HepG2 (cell line): Measurements from ENCODE around the gene TPX2. TPM values are rescaled to one million over a fixed set of nuclear protein-coding genes. Genes with fewer than 3 reads are reported as not detected.

Experiments used
- CEBPB ChIP-seq: IDR thresholded peaks from 2 replicates; pipeline ENCODE4 v1.6.1; 2011; ENCODE audit warnings: low read depth, low read length, improper control_type of control experiment, borderline replicate concordance
- CSRNP2 ChIP-seq: sonication (generic); formaldehyde crosslinking; conservative IDR thresholded peaks from 2 replicates; pipeline ENCODE4 v1.8.0; 2022; ENCODE audit warnings: low read depth, missing genetic modification reagents
- EHMT2 ChIP-seq: fragments of 200-600 bp; sonication (generic); IDR thresholded peaks from 2 replicates; pipeline ENCODE4 v1.7.0; 2017; ENCODE audit warnings: antibody characterized with exemption, low read depth, low read length, borderline replicate concordance
- HDAC6 ChIP-seq: fragments of 200-600 bp; sonication (generic); IDR thresholded peaks from 2 replicates; pipeline ENCODE4 v1.7.0; 2017; ENCODE audit warnings: mild to moderate bottlenecking, antibody characterized with exemption, low read length, low read depth
- HMGXB3 ChIP-seq: sonication (generic); formaldehyde crosslinking; IDR thresholded peaks from 2 replicates; pipeline ENCODE4 v1.4.0; 2020; ENCODE audit warnings: missing genetic modification reagents, borderline replicate concordance
- HNRNPH1 ChIP-seq: fragments of 200-400 bp; formaldehyde crosslinking; optimal IDR thresholded peaks from 2 replicates; pipeline ENCODE3; 2017; ENCODE audit warnings: mild to moderate bottlenecking, low read depth, low read length
- HNRNPK ChIP-seq: fragments of 200-400 bp; formaldehyde crosslinking; IDR thresholded peaks from 2 replicates; pipeline ENCODE4 v1.6.1; 2018; ENCODE audit warnings: low read length, low read depth, moderate library complexity, mild to moderate bottlenecking; ENCODE audit not compliant: poor library complexity, severe bottlenecking
- KDM3A ChIP-seq: IDR thresholded peaks from 2 replicates; pipeline ENCODE4 v1.6.1; 2018; ENCODE audit warnings: low read depth, missing compliant biosample characterization
- PRPF4 ChIP-seq: fragments of 200-400 bp; formaldehyde crosslinking; IDR thresholded peaks from 2 replicates; pipeline ENCODE4 v1.6.1; 2016; ENCODE audit warnings: low read length, low read depth; ENCODE audit not compliant: poor library complexity, severe bottlenecking
- TRIM24 ChIP-seq: sonication (generic); formaldehyde crosslinking; IDR thresholded peaks from 2 replicates; pipeline ENCODE4 v1.8.0; 2022; ENCODE audit warnings: mild to moderate bottlenecking, missing genetic modification reagents
- ZKSCAN1 ChIP-seq: fragments of 150-350 bp; IDR thresholded peaks from 2 replicates; pipeline ENCODE4 v1.6.1; 2014; ENCODE audit warnings: low read length
- ZNF101 ChIP-seq: sonication (generic); formaldehyde crosslinking; IDR thresholded peaks from 2 replicates; pipeline ENCODE4 v1.4.0; 2020; ENCODE audit warnings: mild to moderate bottlenecking, low read depth, missing genetic modification reagents, borderline replicate concordance
- ZNF230 ChIP-seq: sonication (generic); formaldehyde crosslinking; IDR thresholded peaks from 2 replicates; pipeline ENCODE4 v1.4.0; 2020; ENCODE audit warnings: mild to moderate bottlenecking, missing genetic modification reagents
- ZNF343 ChIP-seq: sonication (generic); formaldehyde crosslinking; IDR thresholded peaks from 2 replicates; pipeline ENCODE4 v1.4.0; 2020; ENCODE audit warnings: mild to moderate bottlenecking, missing genetic modification reagents
- ZNF441 ChIP-seq: sonication (generic); formaldehyde crosslinking; IDR thresholded peaks from 2 replicates; pipeline ENCODE4 v1.7.0; 2021; ENCODE audit warnings: missing genetic modification reagents, borderline replicate concordance
- ZNF572 ChIP-seq: sonication (generic); formaldehyde crosslinking; IDR thresholded peaks from 2 replicates; pipeline ENCODE4 v1.5.1; 2020; ENCODE audit warnings: mild to moderate bottlenecking, missing genetic modification reagents
- ZNF691 ChIP-seq: sonication (generic); formaldehyde crosslinking; IDR thresholded peaks from 2 replicates; pipeline ENCODE4 v1.4.0; 2020; ENCODE audit warnings: missing genetic modification reagents, low read depth, mild to moderate bottlenecking, borderline replicate concordance
- ZNF740 ChIP-seq: sonication (generic); formaldehyde crosslinking; IDR thresholded peaks from 2 replicates; pipeline ENCODE4 v1.4.0; 2020; ENCODE audit warnings: missing genetic modification reagents
- ZNF781 ChIP-seq: sonication (generic); formaldehyde crosslinking; IDR thresholded peaks from 2 replicates; pipeline ENCODE4 v1.5.1; 2020; ENCODE audit warnings: borderline replicate concordance, mild to moderate bottlenecking, missing genetic modification reagents; ENCODE audit errors: not compliant biosample characterization
- ZNF782 ChIP-seq: sonication (generic); formaldehyde crosslinking; IDR thresholded peaks from 2 replicates; pipeline ENCODE4 v1.4.0; 2020; ENCODE audit warnings: missing genetic modification reagents, mild to moderate bottlenecking, borderline replicate concordance
- ZNF83 ChIP-seq: sonication (generic); formaldehyde crosslinking; IDR thresholded peaks from 2 replicates; pipeline ENCODE4 v1.4.0; 2020; ENCODE audit warnings: missing genetic modification reagents, mild to moderate bottlenecking, borderline replicate concordance
- ZNF883 ChIP-seq: sonication (generic); formaldehyde crosslinking; IDR thresholded peaks from 2 replicates; pipeline ENCODE4 v1.5.1; 2020; ENCODE audit warnings: mild to moderate bottlenecking, missing genetic modification reagents; ENCODE audit errors: not compliant biosample characterization
- polyA plus RNA-seq, 8 experiments: library from polyadenylated mRNA; depleted of rRNA in 3 of 8; stranded (reverse) in 7 of 8; unstranded in 1 of 8; fragments of >200 nt; fragmentation: Illumina TruSeq in 4 of 8; extraction: Trizol in 4 of 8; gene quantifications; 2 replicates each; pipeline versions ENCODE4 v1.2.1 to v1.2.3, GENCODE V29; 2011 to 2016; ENCODE audit warnings: low read depth in 4 of 8, missing spikeins in 1 of 8, mixed read lengths in 1 of 8; ENCODE audit not compliant: insufficient read depth in 1 of 8
- total RNA-seq, 5 experiments: library from RNA; depleted of rRNA; stranded (reverse); fragments of >200 nt; fragmentation: Illumina TruSeq; extraction: Trizol; gene quantifications; 2 replicates each; pipeline ENCODE4 v1.2.3, GENCODE V29; 2016; ENCODE audit warnings: low read depth in 1 of 5

The TPX2 gene
- total and polyA plus RNA-seq, 2 of the 13 experiments (the other 11 are each of a cell fraction or from before 2014, with no cell fraction given), result 34.3 to 124 TPM

GRCh38 chr20:31723069-31723318 is 16.1 kb upstream of the TPX2 start (continued):
- TF ChIP-seq ZNF691, result peak; percentile 12
- peak; percentile 0; the same call in 1 of the 2 replicates for TF ChIP-seq KDM3A (CRISPR knock-in tag)
- peak; percentile 57 for TF ChIP-seq ZNF883 (CRISPR knock-in tag)
- TF ChIP-seq CEBPB, result no peak
- no peak for TF ChIP-seq PRPF4
- peak; percentile 81; the same call in 1 of the 2 replicates for TF ChIP-seq ZNF343 (CRISPR knock-in tag)
- TF ChIP-seq ZNF101 (CRISPR knock-in tag), result no peak
- TF ChIP-seq HNRNPH1, result no peak
- TF ChIP-seq ZNF740, result no peak
- no peak for TF ChIP-seq CSRNP2 (CRISPR knock-in tag)
- TF ChIP-seq HMGXB3 (CRISPR knock-in tag), result no peak
- 0 out of 2 replicates have a peak, but pooled peaks have one; percentile 82 for TF ChIP-seq ZNF83
- TF ChIP-seq HNRNPK, result no peak
- TF ChIP-seq ZNF572 (CRISPR knock-in tag), result peak; percentile 91
- 0 out of 2 replicates have a peak, but pooled peaks have one; percentile 56 for TF ChIP-seq ZNF230 (CRISPR knock-in tag)
- no peak for TF ChIP-seq ZKSCAN1
- TF ChIP-seq HDAC6, result 0 out of 2 replicates have a peak, but pooled peaks have one; percentile 0
- TF ChIP-seq TRIM24 (CRISPR knock-in tag), result no peak
- 0 out of 2 replicates have a peak, but pooled peaks have one; percentile 17 for TF ChIP-seq ZNF441 (CRISPR knock-in tag)
- TF ChIP-seq ZNF781 (CRISPR knock-in tag), result peak; percentile 98
- TF ChIP-seq EHMT2, result no peak
- TF ChIP-seq ZNF782 (CRISPR knock-in tag), result 0 out of 2 replicates have a peak, but pooled peaks have one; percentile 24
